Chondrocyte (in vitro differentiated cells): ENCODE measurements around the gene ZFAND3. TPM values are rescaled to one million over a fixed set of nuclear protein-coding genes. Genes with fewer than 3 reads are reported as not detected.

Experiments
- DNase-seq: peaks from one replicate; pipeline ENCODE4 v3.0.0; 2021; ENCODE audit warnings: mixed read lengths, low spot score
- H3K27ac Mint-ChIP-seq: one replicate; pipeline ENCODE4 v1.8.0; 2021; ENCODE audit warnings: mild to moderate bottlenecking, moderate library complexity, mixed read lengths; ENCODE audit not compliant: unreplicated experiment
- H3K27me3 Mint-ChIP-seq: 2 replicates; pipeline ENCODE4 v1.8.0; 2021; ENCODE audit warnings: low read depth, mixed read lengths
- H3K36me3 Mint-ChIP-seq: 2 replicates; pipeline ENCODE4 v1.8.0; 2021; ENCODE audit warnings: low read depth, mixed read lengths
- H3K4me1 Mint-ChIP-seq: 2 replicates; pipeline ENCODE4 v1.8.0; 2021; ENCODE audit warnings: low read depth, mild to moderate bottlenecking, mixed read lengths
- H3K4me3 Mint-ChIP-seq: one replicate; pipeline ENCODE4 v1.8.0; 2021; ENCODE audit warnings: mild to moderate bottlenecking, moderate library complexity, mixed read lengths; ENCODE audit not compliant: unreplicated experiment
- H3K9me3 Mint-ChIP-seq: 2 replicates; pipeline ENCODE4 v1.8.0; 2021; ENCODE audit warnings: low read depth, mixed read lengths
- CTCF ChIP-seq: fragments of 200-600 bp; sonication (generic); IDR thresholded peaks from 2 replicates; pipeline ENCODE4 v1.5.0; 2021; ENCODE audit warnings: antibody characterized with exemption, mild to moderate bottlenecking, moderate library complexity
- total RNA-seq: library from RNA; stranded (reverse); gene quantifications from 3 replicates; pipeline ENCODE4 v1.2.1, GENCODE V29; 2021

Gene ZFAND3
- total RNA-seq, 1 donor from 2014 or later = 98.5 TPM

GRCh38 chr6:37974943-37975342, 155.4 kb downstream of the ZFAND3 start:
- Mint-ChIP-seq H3K4me3 (no peak overlapping the region), H3K27me3 (no peaks in the 10 kb centered on the region), H3K9me3 (peaks cover 10% of the 10 kb centered on the region), H3K27ac (no peak overlapping the region), H3K4me1 (peaks cover 47% of the 10 kb centered on the region), H3K36me3 (no peaks in the 10 kb centered on the region)
- DNase-seq = no peak
- TF ChIP-seq CTCF = no peak

- Mint-ChIP-seq H3K36me3 (no peaks in the 10 kb centered on the region), H3K9me3 (peaks cover 10% of the 10 kb centered on the region), H3K4me3 (no peak overlapping the region), H3K4me1 (peaks cover 54% of the 10 kb centered on the region), H3K27ac (peak overlapping the region; percentile 86), H3K27me3 (no peaks in the 10 kb centered on the region)
- TF ChIP-seq CTCF = no peak
- DNase-seq = no peak
Observed at GRCh38 chr6:37977715-37978114, 158.2 kb downstream of the ZFAND3 start.

- H3K27ac Mint-ChIP-seq = peak overlapping the region; percentile 60
- DNase-seq = no peak
Observed at GRCh38 chr6:37979392-37980221, 160.1 kb downstream of the ZFAND3 start.

GRCh38 chr6:37980222-37980595, 160.7 kb downstream of the ZFAND3 start:
- Mint-ChIP-seq H3K36me3 (no peaks in the 10 kb centered on the region), H3K27me3 (no peaks in the 10 kb centered on the region), H3K9me3 (peaks cover 8% of the 10 kb centered on the region), H3K27ac (peak overlapping the region; percentile 60), H3K4me1 (peaks cover 48% of the 10 kb centered on the region), H3K4me3 (no peak overlapping the region)
- TF ChIP-seq CTCF = no peak
- no peak for DNase-seq

More at GRCh38 chr6:37979392-37980221, 160.1 kb downstream of the ZFAND3 start:
- TF ChIP-seq CTCF = no peak
- Mint-ChIP-seq H3K4me3 (no peak overlapping the region), H3K36me3 (no peaks in the 10 kb centered on the region), H3K9me3 (peaks cover 10% of the 10 kb centered on the region), H3K27me3 (no peaks in the 10 kb centered on the region), H3K4me1 (peaks cover 48% of the 10 kb centered on the region)

GRCh38 chr6:37981626-37982025, 162.1 kb downstream of the ZFAND3 start:
- Mint-ChIP-seq H3K36me3 (no peaks in the 10 kb centered on the region), H3K4me3 (no peak overlapping the region), H3K27ac (no peak overlapping the region), H3K9me3 (no peaks in the 10 kb centered on the region), H3K27me3 (no peaks in the 10 kb centered on the region), H3K4me1 (peaks cover 59% of the 10 kb centered on the region)
- no peak for DNase-seq
- no peak for TF ChIP-seq CTCF
